Measurements from ENCODE around the gene EML4. TPM values are rescaled to one million over a fixed set of nuclear protein-coding genes. Genes with fewer than 3 reads are reported as not detected.

Gene EML4
- total RNA-seq, 3 donors from 2014 or later (not counting 1 experiment from before 2014, with no cell fraction given): 88.4 to 136 (median 91.5) TPM

GRCh38 chr2:42328148-42328833 lies 159.1 kb downstream of the EML4 start:
- DNase-seq: peak in 1 of 2 donors; percentile 52
- Mint-ChIP-seq H3K27ac (no peak overlapping the region), H3K4me1 (peaks cover 0 to 4% of the 10 kb centered on the region in 2 donors), H3K36me3 (peaks cover 28% of the 10 kb centered on the region), H3K27me3 (ENCODE audit: low read depth in 2 of 2) (no peaks in the 10 kb centered on the region), H3K9me3 (no peaks in the 10 kb centered on the region), H3K4me3 (no peak overlapping the region)
- no peaks in the 10 kb centered on the region for H3K4me1 ChIP-seq (ENCODE audit: control insufficient read depth, insufficient read depth, low read length)
- intact Hi-C loops (cut with micrococcal nuclease): loop anchor here (1.0 kb wide), 2 partner anchors 232 to 488 kb away; no protein-coding TSS in a partner anchor
- peak; percentile 49 for TF ChIP-seq CTCF (IDR thresholded peaks at IDR 0.05)
- peak in 2 of 3 donors; percentile 52 to 53 for ATAC-seq
- H3K27me3 ChIP-seq (ENCODE audit: control insufficient read depth, insufficient read depth, low read length): no peaks in the 10 kb centered on the region
- no peak overlapping the region for H3K4me3 ChIP-seq (ENCODE audit: low read length)
- peaks cover 71% of the 10 kb centered on the region for H3K36me3 ChIP-seq (ENCODE audit: control insufficient read depth, insufficient read depth, low read length)
- no peak overlapping the region for H3K27ac ChIP-seq (ENCODE audit: low read length)
- WGBS (ENCODE audit: insufficient coverage): 89% methylated on average over 2 of the region's 3 CpGs
- H3K9me3 ChIP-seq (ENCODE audit: control insufficient read depth, insufficient read depth, low read length): no peaks in the 10 kb centered on the region

- Histone ChIP-seq H3K9me3 (ENCODE audit: control insufficient read depth, insufficient read depth, low read length) (no peaks in the 10 kb centered on the region), H3K27ac (ENCODE audit: low read length) (no peak overlapping the region), H3K4me1 (ENCODE audit: control insufficient read depth, insufficient read depth, low read length) (no peaks in the 10 kb centered on the region), H3K27me3 (ENCODE audit: control insufficient read depth, insufficient read depth, low read length) (no peaks in the 10 kb centered on the region), H3K36me3 (ENCODE audit: control insufficient read depth, insufficient read depth, low read length) (peaks cover 78% of the 10 kb centered on the region), H3K4me3 (ENCODE audit: low read length) (no peak overlapping the region)
- DNase-seq (no peak), ATAC-seq (no peak)
- Mint-ChIP-seq H3K9me3 (no peaks in the 10 kb centered on the region), H3K27ac (no peak overlapping the region), H3K4me3 (no peak overlapping the region), H3K27me3 (ENCODE audit: low read depth in 2 of 2) (no peaks in the 10 kb centered on the region), H3K4me1 (peaks cover 0 to 4% of the 10 kb centered on the region in 2 donors), H3K36me3 (peaks cover 32% of the 10 kb centered on the region)
- no peak for TF ChIP-seq CTCF (IDR thresholded peaks at IDR 0.05)
- WGBS (ENCODE audit: insufficient coverage): 89% methylated on average over 3 of the region's 6 CpGs
- intact Hi-C loops (cut with micrococcal nuclease): loop anchor here (1.0 kb wide), 2 partner anchors 233 to 489 kb away; no protein-coding TSS in a partner anchor
These were observed 159.8 kb downstream of the EML4 start for GRCh38 chr2:42328923-42329322.

GRCh38 chr2:42329736-42330135 lies 160.6 kb downstream of the EML4 start:
- no peaks in the 10 kb centered on the region for H3K9me3 Mint-ChIP-seq
- DNase-seq (no peak), ATAC-seq (no peak)
- H3K4me1 ChIP-seq (ENCODE audit: control insufficient read depth, insufficient read depth, low read length): no peaks in the 10 kb centered on the region
- H3K36me3 Mint-ChIP-seq: peaks cover 32% of the 10 kb centered on the region
- no peaks in the 10 kb centered on the region for H3K27me3 ChIP-seq (ENCODE audit: control insufficient read depth, insufficient read depth, low read length)
- WGBS (ENCODE audit: insufficient coverage): 98% methylated on average over 4 of the region's 5 CpGs
- H3K27ac ChIP-seq (ENCODE audit: low read length): no peak overlapping the region
- H3K27ac Mint-ChIP-seq: no peak overlapping the region
- peaks cover 80% of the 10 kb centered on the region for H3K36me3 ChIP-seq (ENCODE audit: control insufficient read depth, insufficient read depth, low read length)
- H3K27me3 Mint-ChIP-seq (ENCODE audit: low read depth in 2 of 2): no peaks in the 10 kb centered on the region
- H3K4me3 Mint-ChIP-seq: no peak overlapping the region
- no peak overlapping the region for H3K4me3 ChIP-seq (ENCODE audit: low read length)
- H3K4me1 Mint-ChIP-seq: peaks cover 0 to 4% of the 10 kb centered on the region in 2 donors
- H3K9me3 ChIP-seq (ENCODE audit: control insufficient read depth, insufficient read depth, low read length): no peaks in the 10 kb centered on the region
- intact Hi-C loops (cut with micrococcal nuclease): no loop called here
- TF ChIP-seq CTCF (IDR thresholded peaks at IDR 0.05): no peak

Data from natural killer cell (primary cell).